Activated naive CD4-positive, alpha-beta T cell treated with anti-CD3 and anti-CD28 coated beads for 36 hours (primary cell): ENCODE results near the gene MTERF1. TPM values are rescaled to one million over a fixed set of nuclear protein-coding genes. Genes with fewer than 3 reads are reported as not detected.

ENCODE experiments used
- CTCF ChIA-PET: fragments of 350-600 bp; sonication (Branson Sonifier 250); formaldehyde crosslinking; loops from one replicate; lab custom pipeline; 2021; ENCODE audit warnings: antibody characterized with exemption; lab: Charles Lee
- DNase-seq: peaks from one replicate; pipeline ENCODE4 v3.0.0-alpha.2; 2020
- H3K27ac Mint-ChIP-seq: one replicate; pipeline ENCODE4 v1.8.0; 2021; ENCODE audit warnings: mild to moderate bottlenecking, mixed read lengths
- H3K27me3 Mint-ChIP-seq: one replicate; pipeline ENCODE4 v1.8.0; 2021; ENCODE audit warnings: low read depth, mixed read lengths
- H3K36me3 Mint-ChIP-seq: one replicate; pipeline ENCODE4 v1.8.0; 2021; ENCODE audit warnings: low read depth, mixed read lengths
- H3K4me1 Mint-ChIP-seq: one replicate; pipeline ENCODE4 v1.8.0; 2021; ENCODE audit warnings: low read depth, mixed read lengths
- H3K4me3 Mint-ChIP-seq: one replicate; pipeline ENCODE4 v1.8.0; 2021; ENCODE audit warnings: mild to moderate bottlenecking, moderate library complexity, mixed read lengths
- H3K9me3 Mint-ChIP-seq: one replicate; pipeline ENCODE4 v1.8.0; 2021; ENCODE audit warnings: mixed read lengths
- intact Hi-C: fragments of 100-400 bp; cut with micrococcal nuclease; formaldehyde crosslinking; loops from one replicate; pipeline ENCODE4 v1.15.1; 2023
- total RNA-seq, 2 experiments: library from RNA; stranded (reverse); gene quantifications; one replicate each; pipeline ENCODE4 v1.2.3, GENCODE V29; 2021

Gene MTERF1
- total RNA-seq, 2 experiments from 2014 or later = 13.7 to 16.7 TPM

DNA sequence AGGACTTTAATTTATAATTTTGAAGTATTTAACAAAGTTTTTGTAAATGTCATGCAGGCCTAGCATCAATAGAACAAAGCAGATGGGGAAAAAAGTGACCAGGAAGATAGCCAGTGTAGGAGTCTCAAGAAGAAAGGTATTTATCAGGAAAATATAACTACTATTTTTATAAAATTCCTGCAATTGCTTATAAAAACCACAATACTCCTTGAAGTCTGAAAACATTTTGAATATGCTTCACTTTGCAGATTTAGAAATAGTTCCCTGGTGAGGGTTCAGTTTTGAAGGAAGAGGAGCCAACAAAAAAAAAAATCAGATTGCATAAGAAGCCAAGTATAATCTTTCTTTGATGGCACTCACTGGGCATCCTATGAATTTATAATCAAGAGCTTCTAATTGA lies 34.1 kb downstream of the MTERF1 start:
- no peaks in the 10 kb centered on the region for H3K27me3 Mint-ChIP-seq
- CTCF ChIA-PET = interaction anchor here (0.7 kb wide), 1 partner anchor 62 kb away, joined by 5 read pairs; no protein-coding TSS in a partner anchor
- no peak overlapping the region for H3K27ac Mint-ChIP-seq
- peaks cover 7% of the 10 kb centered on the region for H3K9me3 Mint-ChIP-seq
- no peaks in the 10 kb centered on the region for H3K4me1 Mint-ChIP-seq
- no peak overlapping the region for H3K4me3 Mint-ChIP-seq
- no peak for DNase-seq
- intact Hi-C loops = no loop called here
- peaks cover 8% of the 10 kb centered on the region for H3K36me3 Mint-ChIP-seq

DNA sequence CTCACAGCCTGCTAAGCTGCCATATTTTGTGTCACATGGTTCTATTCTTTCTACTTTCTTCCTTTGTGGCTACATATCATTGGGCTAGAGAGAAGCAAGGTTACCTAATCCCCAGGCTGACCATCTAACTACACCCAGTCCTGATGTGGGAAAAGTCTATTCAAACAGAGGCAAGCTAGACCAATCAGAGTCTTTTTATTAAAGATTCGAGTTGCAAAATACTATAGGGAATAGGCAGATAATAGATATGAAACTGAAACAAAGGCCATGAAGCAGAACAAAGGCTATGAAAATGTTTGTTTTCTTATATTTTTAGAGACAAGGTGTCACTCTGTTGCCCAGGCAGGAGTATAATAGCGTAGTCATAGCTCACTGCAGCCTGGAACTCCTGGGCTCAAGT lies 36.7 kb downstream of the MTERF1 start:
- CTCF ChIA-PET = interaction anchor here (1.2 to 1.8 kb wide), 2 partner anchors 10 to 14 kb away, joined by 3 to 7 read pairs; no protein-coding TSS in a partner anchor

DNA sequence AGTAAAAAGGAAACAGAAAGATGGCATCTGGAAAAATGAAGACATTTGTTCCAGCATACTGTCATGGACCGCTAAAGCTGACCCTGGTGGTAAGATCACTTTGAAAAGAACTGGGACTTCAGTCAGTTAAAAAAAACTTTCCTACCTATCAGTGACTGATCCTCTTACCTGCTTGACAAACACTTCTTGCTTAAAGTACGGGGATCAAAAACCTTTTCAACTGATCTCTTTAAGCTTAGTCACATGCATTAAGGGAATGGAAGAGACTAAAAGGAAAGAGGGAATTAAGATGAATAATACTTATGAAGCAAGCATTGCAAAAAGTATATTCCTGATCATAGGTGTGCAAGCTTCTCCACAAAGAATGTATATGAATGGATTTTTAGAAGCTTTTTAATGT lies 42.1 kb downstream of the MTERF1 start:
- no peak overlapping the region for H3K4me3 Mint-ChIP-seq
- CTCF ChIA-PET = no interaction called here
- intact Hi-C loops = no loop called here
- peaks cover 9% of the 10 kb centered on the region for H3K36me3 Mint-ChIP-seq
- no peaks in the 10 kb centered on the region for H3K4me1 Mint-ChIP-seq
- DNase-seq = no peak
- H3K9me3 Mint-ChIP-seq = peaks cover 4% of the 10 kb centered on the region
- H3K27me3 Mint-ChIP-seq = no peaks in the 10 kb centered on the region
- H3K27ac Mint-ChIP-seq = no peak overlapping the region

More for the DNA sequence above, 36.7 kb downstream of the MTERF1 start:
- intact Hi-C loops = no loop called here
- no peaks in the 10 kb centered on the region for H3K27me3 Mint-ChIP-seq
- DNase-seq = no peak
- peaks cover 7% of the 10 kb centered on the region for H3K9me3 Mint-ChIP-seq
- no peak overlapping the region for H3K27ac Mint-ChIP-seq
- H3K4me3 Mint-ChIP-seq = no peak overlapping the region
- H3K36me3 Mint-ChIP-seq = peaks cover 13% of the 10 kb centered on the region
- H3K4me1 Mint-ChIP-seq = no peaks in the 10 kb centered on the region

GRCh38 chr7:91837397-91838070 lies 43.0 kb downstream of the MTERF1 start:
- intact Hi-C loops = no loop called here
- H3K27me3 Mint-ChIP-seq = no peaks in the 10 kb centered on the region
- H3K27ac Mint-ChIP-seq = no peak overlapping the region
- peaks cover 9% of the 10 kb centered on the region for H3K36me3 Mint-ChIP-seq
- CTCF ChIA-PET = no interaction called here
- H3K9me3 Mint-ChIP-seq = peaks cover 4% of the 10 kb centered on the region
- DNase-seq = no peak
- no peaks in the 10 kb centered on the region for H3K4me1 Mint-ChIP-seq
- H3K4me3 Mint-ChIP-seq = no peak overlapping the region

DNA sequence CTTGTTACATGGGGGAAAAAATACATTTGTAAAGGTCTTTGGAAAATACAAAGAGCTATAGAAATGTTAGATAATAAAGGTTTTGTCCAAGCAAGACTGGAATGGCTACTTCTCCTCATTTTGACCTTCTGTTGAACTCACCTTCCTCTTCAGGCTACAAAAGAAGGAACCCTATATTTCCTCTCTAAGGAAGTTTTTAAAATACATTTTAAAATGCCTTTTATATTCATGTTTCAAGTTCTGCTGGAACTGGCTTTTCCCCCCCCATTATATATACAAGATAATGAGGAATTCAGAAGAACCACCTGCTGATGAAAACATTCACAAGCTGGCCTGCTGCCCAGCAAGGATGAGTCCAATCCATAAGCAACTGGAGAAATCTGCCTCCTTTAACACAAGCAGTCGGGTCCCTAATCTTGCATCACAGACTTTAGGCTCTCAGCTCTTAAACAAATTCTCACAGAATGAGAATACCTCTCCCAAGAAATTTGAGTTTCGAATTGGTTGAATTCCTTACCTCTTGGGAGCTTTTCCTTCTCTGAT lies 44.6 kb downstream of the MTERF1 start:
- CTCF ChIA-PET = interaction anchor here (1.9 kb wide), 1 partner anchor 11 kb away, joined by 5 read pairs; no protein-coding TSS in a partner anchor
- DNase-seq = no peak

DNA sequence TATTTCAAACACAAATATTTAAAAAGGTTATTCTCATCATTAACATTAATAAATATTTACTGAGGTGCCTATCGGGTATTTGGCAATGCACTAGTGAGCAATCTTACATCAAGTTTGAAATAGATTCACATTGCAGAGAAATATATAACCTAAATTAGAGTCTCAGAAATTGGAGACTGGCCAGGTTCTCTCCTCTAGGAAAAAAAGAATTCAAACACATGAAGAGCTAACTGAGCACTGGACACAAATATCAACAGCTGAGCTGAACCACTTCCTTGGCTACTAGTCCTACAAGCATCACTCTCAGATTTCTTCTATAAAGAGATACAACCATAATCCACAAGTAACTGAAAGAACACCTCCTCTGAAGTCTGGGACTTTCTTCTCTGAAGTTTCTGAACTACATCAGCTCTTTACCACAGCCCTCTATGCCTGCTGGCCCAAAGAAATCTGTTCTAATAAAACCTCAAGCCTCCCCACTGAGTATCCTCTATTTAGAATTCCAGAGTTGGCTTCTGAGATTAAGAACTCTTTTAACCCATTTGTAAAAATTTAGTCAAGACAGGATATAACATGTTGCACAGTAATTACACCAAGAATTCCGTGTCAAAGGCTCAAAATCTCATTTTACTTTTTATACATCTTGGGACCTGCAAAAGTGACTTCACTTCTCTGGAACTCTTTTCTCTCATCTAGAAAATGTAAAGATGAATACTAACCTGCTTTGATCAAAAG lies 45.2 kb downstream of the MTERF1 start:
- H3K4me1 Mint-ChIP-seq = no peaks in the 10 kb centered on the region
- H3K9me3 Mint-ChIP-seq = no peaks in the 10 kb centered on the region
- no peaks in the 10 kb centered on the region for H3K27me3 Mint-ChIP-seq
- intact Hi-C loops = no loop called here
- H3K4me3 Mint-ChIP-seq = no peak overlapping the region
- no peak for DNase-seq
- H3K36me3 Mint-ChIP-seq = peaks cover 3% of the 10 kb centered on the region
- CTCF ChIA-PET = interaction anchor here (1.3 to 1.9 kb wide), 2 partner anchors 11 to 45 kb away, joined by 4 to 5 read pairs; partner anchors contain the start of gene MTERF1
- no peak overlapping the region for H3K27ac Mint-ChIP-seq

More for the DNA sequence above, 44.6 kb downstream of the MTERF1 start:
- Mint-ChIP-seq H3K27ac (no peak overlapping the region), H3K36me3 (peaks cover 3% of the 10 kb centered on the region), H3K27me3 (no peaks in the 10 kb centered on the region), H3K4me1 (no peaks in the 10 kb centered on the region), H3K9me3 (no peaks in the 10 kb centered on the region), H3K4me3 (no peak overlapping the region)
- intact Hi-C loops = no loop called here

- CTCF ChIA-PET = interaction anchor here (1.2 kb wide), 1 partner anchor 34 kb away, joined by 3 read pairs; no protein-coding TSS in a partner anchor
- intact Hi-C loops = no loop called here
- Mint-ChIP-seq H3K27ac (no peak overlapping the region), H3K4me1 (no peaks in the 10 kb centered on the region), H3K4me3 (no peak overlapping the region), H3K36me3 (no peaks in the 10 kb centered on the region), H3K9me3 (no peaks in the 10 kb centered on the region), H3K27me3 (no peaks in the 10 kb centered on the region)
- DNase-seq = no peak
Measured at GRCh38 chr7:91832493-91833045, 47.9 kb downstream of the MTERF1 start.

GRCh38 chr7:91827169-91827568 lies 53.3 kb downstream of the MTERF1 start:
- no peak overlapping the region for H3K4me3 Mint-ChIP-seq
- intact Hi-C loops = no loop called here
- no peaks in the 10 kb centered on the region for H3K4me1 Mint-ChIP-seq
- H3K36me3 Mint-ChIP-seq = peaks cover 17% of the 10 kb centered on the region
- H3K27ac Mint-ChIP-seq = no peak overlapping the region
- peaks cover 10% of the 10 kb centered on the region for H3K9me3 Mint-ChIP-seq
- no peaks in the 10 kb centered on the region for H3K27me3 Mint-ChIP-seq
- CTCF ChIA-PET = no interaction called here
- no peak for DNase-seq

- peaks cover 17% of the 10 kb centered on the region for H3K36me3 Mint-ChIP-seq
- no peak overlapping the region for H3K27ac Mint-ChIP-seq
- peaks cover 17% of the 10 kb centered on the region for H3K9me3 Mint-ChIP-seq
- H3K27me3 Mint-ChIP-seq = no peaks in the 10 kb centered on the region
- intact Hi-C loops = no loop called here
- no peak for DNase-seq
- CTCF ChIA-PET = no interaction called here
- H3K4me1 Mint-ChIP-seq = no peaks in the 10 kb centered on the region
- H3K4me3 Mint-ChIP-seq = no peak overlapping the region
Measured at GRCh38 chr7:91826377-91826776, 54.1 kb downstream of the MTERF1 start.

GRCh38 chr7:91824201-91824600 lies 56.3 kb downstream of the MTERF1 start:
- H3K27ac Mint-ChIP-seq = no peak overlapping the region
- intact Hi-C loops = no loop called here
- no peak for DNase-seq
- H3K4me3 Mint-ChIP-seq = no peak overlapping the region
- peaks cover 35% of the 10 kb centered on the region for H3K9me3 Mint-ChIP-seq
- H3K27me3 Mint-ChIP-seq = no peaks in the 10 kb centered on the region
- no peaks in the 10 kb centered on the region for H3K4me1 Mint-ChIP-seq
- CTCF ChIA-PET = interaction anchor here (1.7 kb wide), 1 partner anchor 11 kb away, joined by 5 read pairs; no protein-coding TSS in a partner anchor
- peaks cover 17% of the 10 kb centered on the region for H3K36me3 Mint-ChIP-seq
